GM21526 (cell line): ENCODE results near the gene MED27.

ENCODE experiments used
- ATAC-seq: cut with Tn5 transposase; IDR thresholded peaks from one replicate; pipeline ENCODE4 v1.9.1; 2021; ENCODE audit warnings: moderate library complexity; ENCODE audit not compliant: unreplicated experiment, low FRiP score

The MED27 gene

GRCh38 chr9:132079391-132080091, at the start of gene MED27:
MED27 (minus strand) TSS chr9:132079867; CDS start chr9:132079844, 23 bp downstream.
- ATAC-seq: no peak

- ATAC-seq: no peak
Observed at GRCh38 chr9:132127888-132128534, 48.3 kb upstream of the MED27 start.

- ATAC-seq: no peak
Observed at GRCh38 chr9:132126680-132127236, 47.1 kb upstream of the MED27 start.

- ATAC-seq: no peak
Observed at GRCh38 chr9:132125944-132126679, 46.4 kb upstream of the MED27 start.

- ATAC-seq: no peak
Observed at GRCh38 chr9:132125361-132125760, 45.7 kb upstream of the MED27 start.

- no peak for ATAC-seq
Observed at GRCh38 chr9:132124800-132125199, 45.1 kb upstream of the MED27 start.

- ATAC-seq: no peak
Observed at GRCh38 chr9:132121021-132121420, 41.4 kb upstream of the MED27 start.

GRCh38 chr9:132117694-132118093, 38.0 kb upstream of the MED27 start:
- ATAC-seq: no peak

- no peak for ATAC-seq
Observed at GRCh38 chr9:132116583-132116982, 36.9 kb upstream of the MED27 start.

- ATAC-seq: no peak
Observed at GRCh38 chr9:132114102-132114707, 34.5 kb upstream of the MED27 start.

- no peak for ATAC-seq
Observed at GRCh38 chr9:132109291-132109690, 29.6 kb upstream of the MED27 start.

GRCh38 chr9:132108728-132109127, 29.1 kb upstream of the MED27 start:
- ATAC-seq: no peak

GRCh38 chr9:132099741-132100407, 20.2 kb upstream of the MED27 start:
- no peak for ATAC-seq

- ATAC-seq: no peak
Observed at GRCh38 chr9:132099167-132099566, 19.5 kb upstream of the MED27 start.

GRCh38 chr9:132094314-132094791, 14.7 kb upstream of the MED27 start:
- no peak for ATAC-seq

GRCh38 chr9:132090771-132091170, 11.1 kb upstream of the MED27 start:
- ATAC-seq: no peak

GRCh38 chr9:132087438-132088030, 7.9 kb upstream of the MED27 start:
- ATAC-seq: no peak

GRCh38 chr9:132082188-132082587, 2.5 kb upstream of the MED27 start:
- ATAC-seq: no peak

- no peak for ATAC-seq
Observed at GRCh38 chr9:132078699-132079356, 839 bp downstream of the MED27 start.
